GM12864 (cell line): ENCODE data around the gene HS3ST4.

Experiments
- DNase-seq: peaks from one replicate; pipeline ENCODE4 v3.0.0-alpha.2; 2011; ENCODE audit warnings: low read depth
- H3K4me3 ChIP-seq: 2 replicates; pipeline ENCODE4 v1.5.1; 2011; ENCODE audit warnings: mild to moderate bottlenecking, low read depth, low read length, control low read depth
- TF ChIP-seq, protein P1 (sequence below): IDR thresholded peaks from 2 replicates; pipeline ENCODE4 v1.5.1; 2011; ENCODE audit warnings: low read depth, mild to moderate bottlenecking, moderate library complexity, low read length, control low read depth, inconsistent platforms; ENCODE audit errors: missing control alignments

HS3ST4 gene

DNA sequence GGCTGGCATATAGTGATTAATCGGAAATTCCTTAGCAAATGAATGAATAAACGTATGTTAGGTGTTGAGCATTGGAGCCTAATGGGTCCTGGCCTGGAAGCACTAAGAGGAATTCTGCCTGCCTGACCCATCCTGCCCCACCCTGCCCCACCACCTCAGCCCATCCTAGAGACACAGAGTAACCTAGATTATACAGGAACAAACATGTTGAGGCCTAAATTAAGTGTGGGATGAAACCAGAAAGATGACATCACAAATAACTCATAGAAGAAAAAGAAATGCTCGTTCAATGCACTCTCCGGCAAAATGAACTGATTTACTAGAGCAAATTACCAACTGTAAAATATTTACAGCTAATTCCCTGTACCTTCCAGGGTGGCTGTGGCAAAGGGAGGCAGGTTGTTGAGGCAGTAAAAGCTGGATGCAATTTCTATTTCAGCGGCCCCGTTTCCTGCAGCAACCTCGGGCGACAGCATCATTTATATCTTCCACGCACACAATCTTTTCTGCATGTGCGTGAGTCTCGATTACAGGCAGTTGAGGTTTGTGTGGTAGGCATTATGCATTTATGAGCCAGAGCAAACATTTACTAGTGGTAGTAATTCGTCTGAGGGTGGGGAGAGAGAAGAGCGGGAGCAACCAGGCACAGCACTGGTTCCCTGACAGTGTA is 417.2 kb downstream of the HS3ST4 start:
- TF ChIP-seq, protein P1, sequence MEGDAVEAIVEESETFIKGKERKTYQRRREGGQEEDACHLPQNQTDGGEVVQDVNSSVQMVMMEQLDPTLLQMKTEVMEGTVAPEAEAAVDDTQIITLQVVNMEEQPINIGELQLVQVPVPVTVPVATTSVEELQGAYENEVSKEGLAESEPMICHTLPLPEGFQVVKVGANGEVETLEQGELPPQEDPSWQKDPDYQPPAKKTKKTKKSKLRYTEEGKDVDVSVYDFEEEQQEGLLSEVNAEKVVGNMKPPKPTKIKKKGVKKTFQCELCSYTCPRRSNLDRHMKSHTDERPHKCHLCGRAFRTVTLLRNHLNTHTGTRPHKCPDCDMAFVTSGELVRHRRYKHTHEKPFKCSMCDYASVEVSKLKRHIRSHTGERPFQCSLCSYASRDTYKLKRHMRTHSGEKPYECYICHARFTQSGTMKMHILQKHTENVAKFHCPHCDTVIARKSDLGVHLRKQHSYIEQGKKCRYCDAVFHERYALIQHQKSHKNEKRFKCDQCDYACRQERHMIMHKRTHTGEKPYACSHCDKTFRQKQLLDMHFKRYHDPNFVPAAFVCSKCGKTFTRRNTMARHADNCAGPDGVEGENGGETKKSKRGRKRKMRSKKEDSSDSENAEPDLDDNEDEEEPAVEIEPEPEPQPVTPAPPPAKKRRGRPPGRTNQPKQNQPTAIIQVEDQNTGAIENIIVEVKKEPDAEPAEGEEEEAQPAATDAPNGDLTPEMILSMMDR = no peak
- no peak for DNase-seq
- no peak overlapping the region for H3K4me3 ChIP-seq

DNA sequence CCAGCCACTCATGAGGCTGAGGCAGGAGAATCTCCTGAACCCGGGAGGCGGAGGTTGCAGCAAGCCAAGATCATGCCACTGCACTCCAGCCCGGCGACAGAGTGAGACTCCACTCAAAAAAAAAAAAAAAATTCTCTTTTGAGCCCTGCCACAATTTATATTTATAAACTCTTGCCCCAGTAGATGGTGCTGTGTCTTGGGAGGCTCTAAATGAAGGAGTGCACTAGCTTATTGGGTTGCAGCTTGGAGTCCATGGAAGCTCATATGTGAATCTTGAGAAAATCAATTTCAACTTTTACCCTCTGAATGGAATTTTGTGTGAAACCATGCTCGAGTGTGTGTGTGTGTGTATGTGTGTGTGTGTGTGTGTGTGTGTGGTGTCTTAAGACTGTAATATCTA is 420.1 kb downstream of the HS3ST4 start:
- no peak overlapping the region for H3K4me3 ChIP-seq
- no peak for DNase-seq
- TF ChIP-seq, protein P1 = no peak

DNA sequence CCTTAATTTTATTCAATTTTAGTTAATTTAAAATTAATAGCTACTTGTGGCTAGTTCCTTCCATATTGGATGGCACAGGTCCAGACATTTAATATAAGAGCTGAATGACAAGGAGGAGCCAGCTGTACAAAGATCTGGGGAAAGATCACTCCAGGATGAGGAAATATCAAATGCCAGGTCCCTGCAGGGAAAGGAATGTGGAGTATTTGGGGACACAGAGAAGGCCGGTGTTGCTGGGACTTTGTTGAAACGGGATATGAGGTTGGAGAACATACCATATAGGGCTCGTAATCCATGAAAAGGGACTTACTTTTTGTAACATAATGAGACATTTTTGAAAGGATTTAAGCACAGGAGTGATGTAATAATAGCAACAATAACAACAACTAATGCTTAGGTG is 426.8 kb downstream of the HS3ST4 start:
- no peak for DNase-seq
- TF ChIP-seq, protein P1 = no peak
- no peak overlapping the region for H3K4me3 ChIP-seq

DNA sequence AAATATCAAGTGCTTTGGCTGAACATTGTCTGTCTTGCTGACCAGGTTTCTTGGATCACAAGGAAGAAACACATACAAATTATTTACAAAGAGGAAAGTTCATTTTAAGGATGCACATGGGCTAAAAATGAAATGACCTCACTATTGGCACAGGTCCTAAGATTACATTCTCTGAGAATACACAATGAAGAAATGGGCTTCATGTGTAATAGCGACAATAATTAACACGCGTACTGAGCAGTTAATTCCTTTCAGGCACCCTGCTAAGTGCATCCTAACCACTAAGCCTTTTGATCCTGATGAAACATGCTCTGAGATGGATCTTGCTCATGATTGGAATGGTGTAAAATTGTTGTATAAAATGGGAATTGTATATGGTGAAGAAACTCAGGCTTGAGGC is 429.0 kb downstream of the HS3ST4 start:
- TF ChIP-seq, protein P1 = no peak
- DNase-seq = no peak
- H3K4me3 ChIP-seq = no peak overlapping the region

DNA sequence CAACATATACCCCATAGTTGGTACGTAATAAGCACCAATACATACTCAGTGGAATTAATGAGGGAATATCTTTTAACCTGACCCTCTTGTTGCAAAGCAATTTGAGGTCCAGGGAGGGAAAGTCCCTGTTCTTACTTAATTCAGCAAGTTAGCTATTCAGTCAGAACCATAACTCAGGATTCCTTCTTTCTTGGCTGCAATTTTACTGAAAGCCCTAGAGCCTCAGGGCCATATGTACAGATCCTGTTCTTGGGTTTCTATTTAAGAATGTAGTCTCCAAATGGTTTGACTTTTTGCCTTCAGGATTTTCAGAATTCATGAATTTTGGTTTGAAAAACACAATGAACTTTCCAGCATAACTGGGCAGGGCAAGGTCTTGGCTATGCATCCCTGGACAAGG is 436.5 kb downstream of the HS3ST4 start:
- TF ChIP-seq, protein P1 = no peak
- H3K4me3 ChIP-seq = no peak overlapping the region
- DNase-seq = no peak

DNA sequence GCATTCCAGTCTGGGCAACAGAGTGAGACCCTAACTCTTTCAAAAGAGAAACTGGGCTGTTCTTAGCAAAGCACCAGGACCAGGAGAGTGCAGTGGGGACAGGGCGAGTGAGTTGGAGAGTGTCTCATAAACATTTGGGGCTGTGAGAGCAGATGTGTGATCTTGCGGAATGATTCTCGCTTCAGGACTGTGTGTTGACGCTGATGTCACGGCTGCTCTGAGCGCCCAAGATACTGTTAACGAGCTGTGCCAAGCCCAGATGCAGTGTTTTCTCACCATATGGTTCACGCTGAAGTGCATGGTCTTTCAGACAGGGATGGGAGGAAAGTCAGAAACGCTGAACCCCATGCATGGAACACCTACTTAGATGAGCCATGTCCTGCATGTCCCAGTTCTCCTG is 438.2 kb downstream of the HS3ST4 start:
- H3K4me3 ChIP-seq = no peak overlapping the region
- TF ChIP-seq, protein P1 = no peak
- DNase-seq = no peak

DNA sequence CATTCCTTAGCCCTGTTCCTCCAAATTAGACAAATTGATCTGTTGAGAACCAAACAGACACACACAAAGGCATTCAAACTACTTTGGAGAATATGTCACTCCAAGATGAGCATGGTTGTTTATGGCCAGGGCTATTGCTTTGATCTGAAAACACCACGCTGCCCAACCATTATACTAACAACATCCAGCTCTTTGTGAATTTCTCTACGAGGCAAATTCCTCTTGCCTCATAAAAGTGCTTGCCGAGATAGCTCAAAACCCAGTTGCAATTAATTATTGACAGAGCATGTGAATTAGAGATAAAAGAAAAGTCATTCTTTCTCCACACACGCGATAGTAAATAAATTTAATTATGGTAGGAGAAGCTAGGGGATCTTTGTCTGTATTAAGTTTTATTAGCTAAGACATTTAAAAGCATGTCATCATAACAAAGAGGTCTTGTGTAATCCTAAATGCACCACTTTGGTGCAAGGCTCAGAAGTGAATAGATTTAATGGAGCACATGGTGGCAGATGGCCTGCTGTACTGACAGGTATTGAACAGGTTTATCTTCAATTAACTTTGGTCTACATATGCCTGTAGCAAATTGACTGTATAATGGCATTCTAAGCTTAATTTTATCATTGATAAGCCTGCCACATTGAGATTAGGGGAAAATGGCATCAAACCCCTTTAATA is 441.8 kb downstream of the HS3ST4 start:
- TF ChIP-seq, protein P1 = no peak
- H3K4me3 ChIP-seq = no peak overlapping the region
- no peak for DNase-seq
